ENCODE results near the gene MRPL43. TPM values are rescaled to one million over a fixed set of nuclear protein-coding genes. Genes with fewer than 3 reads are reported as not detected.

The MRPL43 gene
- total and polyA plus RNA-seq, 10 of the 15 experiments (the other 5 are each of a cell fraction or from before 2014, with no cell fraction given): 16.6 to 108 (median 65.1) TPM

DNA sequence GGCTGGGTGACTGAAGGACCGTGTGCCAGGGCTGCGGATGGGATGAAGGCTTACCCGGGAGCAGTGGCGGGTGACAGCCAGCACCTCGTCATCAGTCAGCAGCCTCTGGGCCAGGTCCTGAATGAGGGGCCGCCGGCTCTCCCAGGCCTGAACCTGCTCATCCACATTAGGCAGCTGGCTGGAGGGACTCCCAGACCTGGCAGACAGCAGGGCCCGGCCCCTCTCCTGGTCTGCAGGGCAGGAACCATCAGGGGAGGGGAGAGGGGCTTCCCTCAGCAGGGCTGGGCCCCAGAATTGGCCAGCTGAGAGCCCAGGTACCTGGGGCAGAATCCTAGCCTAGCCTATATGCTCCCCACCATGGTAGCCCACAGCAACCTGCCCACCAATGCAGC is 28.3 kb upstream of the MRPL43 start:
- ATAC-seq: no peak
- peaks cover 10% of the 10 kb centered on the region in 2 experiments for H3K27me3 ChIP-seq (replicated peaks in 1 of 2; ENCODE audit: control insufficient read depth in 2 of 2, insufficient read depth in 2 of 2, low read length in 1 of 2)
- no TSS peak for BruUV-seq (replicated peaks)
- no peak for DNase-seq (ENCODE audit: low read depth, low spot score)
- no peak overlapping the region for H3K27ac ChIP-seq (ENCODE audit: control insufficient read depth, insufficient read depth)
- peaks cover 11% of the 10 kb centered on the region for H3K4me1 ChIP-seq (ENCODE audit: control insufficient read depth, insufficient read depth, low read length)
- 59% methylated on average over 8 of the region's 8 CpGs for WGBS (ENCODE audit: insufficient coverage, insufficient replicate concordance, low lambda C conversion rate, missing lambda C conversion rate)
- intact Hi-C loops (cut with micrococcal nuclease; ENCODE audit: unreplicated experiment): no loop called here
- RAD21 ChIA-PET (ENCODE audit: unreplicated experiment): interaction anchor here (0.9 to 3.2 kb wide), 7 partner anchors 15 to 127 kb away, joined by 3 to 26 read pairs (median 4); partner anchors contain the start of genes LZTS2, PDZD7 and SFXN3
- H3K4me3 ChIP-seq: no peak overlapping the region
- no peak overlapping the region for H3K4me2 ChIP-seq (ENCODE audit: control insufficient read depth, insufficient read depth)
- in situ Hi-C loops (cut with MboI): no loop called here
- CTCF ChIA-PET: interaction anchor here (1.0 to 6.8 kb wide), 14 partner anchors 9 to 790 kb away, joined by 3 to 91 read pairs (median 12); partner anchors contain the start of genes LZTS2, MRPL43, PDZD7 and SFXN3
- no peak for FAIRE-seq
- no peak overlapping the region for H3K9ac ChIP-seq (ENCODE audit: control insufficient read depth, insufficient read depth, low read length)
- POLR2A ChIA-PET: interaction anchor here (0.6 to 1.9 kb wide), 3 partner anchors 15 to 1282 kb away, joined by 3 to 11 read pairs (median 4); partner anchors contain the start of genes PDZD7 and SFXN3
- H3K9me3 ChIP-seq (replicated peaks; ENCODE audit: control insufficient read depth, insufficient read depth, low read length): no peaks in the 10 kb centered on the region
- no peak overlapping the region for H2AFZ ChIP-seq (ENCODE audit: control insufficient read depth, low read depth, low read length)
- no peaks in the 10 kb centered on the region for H4K20me1 ChIP-seq (ENCODE audit: control insufficient read depth, insufficient read depth)
- no peaks in the 10 kb centered on the region for H3K79me2 ChIP-seq (ENCODE audit: control insufficient read depth, insufficient read depth, low read length)
- no peaks in the 10 kb centered on the region for H3K36me3 ChIP-seq (ENCODE audit: control insufficient read depth in 2 of 2, insufficient read depth in 2 of 2, low read length in 1 of 2)
- SMC1A ChIA-PET (ENCODE audit: uncharacterized antibody, unreplicated experiment): interaction anchor here (0.6 to 2.4 kb wide), 4 partner anchors 17 to 127 kb away, joined by 3 to 9 read pairs (median 4); no protein-coding TSS in a partner anchor
- TF ChIP-seq, protein P1, sequence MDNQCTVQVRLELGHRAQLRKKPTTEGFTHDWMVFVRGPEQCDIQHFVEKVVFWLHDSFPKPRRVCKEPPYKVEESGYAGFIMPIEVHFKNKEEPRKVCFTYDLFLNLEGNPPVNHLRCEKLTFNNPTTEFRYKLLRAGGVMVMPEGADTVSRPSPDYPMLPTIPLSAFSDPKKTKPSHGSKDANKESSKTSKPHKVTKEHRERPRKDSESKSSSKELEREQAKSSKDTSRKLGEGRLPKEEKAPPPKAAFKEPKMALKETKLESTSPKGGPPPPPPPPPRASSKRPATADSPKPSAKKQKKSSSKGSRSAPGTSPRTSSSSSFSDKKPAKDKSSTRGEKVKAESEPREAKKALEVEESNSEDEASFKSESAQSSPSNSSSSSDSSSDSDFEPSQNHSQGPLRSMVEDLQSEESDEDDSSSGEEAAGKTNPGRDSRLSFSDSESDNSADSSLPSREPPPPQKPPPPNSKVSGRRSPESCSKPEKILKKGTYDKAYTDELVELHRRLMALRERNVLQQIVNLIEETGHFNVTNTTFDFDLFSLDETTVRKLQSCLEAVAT (IDR thresholded peaks at IDR 0.05): no peak
- TF ChIP-seq, protein P2, sequence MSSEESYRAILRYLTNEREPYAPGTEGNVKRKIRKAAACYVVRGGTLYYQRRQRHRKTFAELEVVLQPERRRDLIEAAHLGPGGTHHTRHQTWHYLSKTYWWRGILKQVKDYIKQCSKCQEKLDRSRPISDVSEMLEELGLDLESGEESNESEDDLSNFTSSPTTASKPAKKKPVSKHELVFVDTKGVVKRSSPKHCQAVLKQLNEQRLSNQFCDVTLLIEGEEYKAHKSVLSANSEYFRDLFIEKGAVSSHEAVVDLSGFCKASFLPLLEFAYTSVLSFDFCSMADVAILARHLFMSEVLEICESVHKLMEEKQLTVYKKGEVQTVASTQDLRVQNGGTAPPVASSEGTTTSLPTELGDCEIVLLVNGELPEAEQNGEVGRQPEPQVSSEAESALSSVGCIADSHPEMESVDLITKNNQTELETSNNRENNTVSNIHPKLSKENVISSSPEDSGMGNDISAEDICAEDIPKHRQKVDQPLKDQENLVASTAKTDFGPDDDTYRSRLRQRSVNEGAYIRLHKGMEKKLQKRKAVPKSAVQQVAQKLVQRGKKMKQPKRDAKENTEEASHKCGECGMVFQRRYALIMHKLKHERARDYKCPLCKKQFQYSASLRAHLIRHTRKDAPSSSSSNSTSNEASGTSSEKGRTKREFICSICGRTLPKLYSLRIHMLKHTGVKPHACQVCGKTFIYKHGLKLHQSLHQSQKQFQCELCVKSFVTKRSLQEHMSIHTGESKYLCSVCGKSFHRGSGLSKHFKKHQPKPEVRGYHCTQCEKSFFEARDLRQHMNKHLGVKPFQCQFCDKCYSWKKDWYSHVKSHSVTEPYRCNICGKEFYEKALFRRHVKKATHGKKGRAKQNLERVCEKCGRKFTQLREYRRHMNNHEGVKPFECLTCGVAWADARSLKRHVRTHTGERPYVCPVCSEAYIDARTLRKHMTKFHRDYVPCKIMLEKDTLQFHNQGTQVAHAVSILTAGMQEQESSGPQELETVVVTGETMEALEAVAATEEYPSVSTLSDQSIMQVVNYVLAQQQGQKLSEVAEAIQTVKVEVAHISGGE (CRISPR knock-in tag; IDR thresholded peaks at IDR 0.05): no peak
- TF ChIP-seq, protein P3, sequence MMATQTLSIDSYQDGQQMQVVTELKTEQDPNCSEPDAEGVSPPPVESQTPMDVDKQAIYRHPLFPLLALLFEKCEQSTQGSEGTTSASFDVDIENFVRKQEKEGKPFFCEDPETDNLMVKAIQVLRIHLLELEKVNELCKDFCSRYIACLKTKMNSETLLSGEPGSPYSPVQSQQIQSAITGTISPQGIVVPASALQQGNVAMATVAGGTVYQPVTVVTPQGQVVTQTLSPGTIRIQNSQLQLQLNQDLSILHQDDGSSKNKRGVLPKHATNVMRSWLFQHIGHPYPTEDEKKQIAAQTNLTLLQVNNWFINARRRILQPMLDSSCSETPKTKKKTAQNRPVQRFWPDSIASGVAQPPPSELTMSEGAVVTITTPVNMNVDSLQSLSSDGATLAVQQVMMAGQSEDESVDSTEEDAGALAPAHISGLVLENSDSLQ (IDR thresholded peaks at IDR 0.05): no peak
- TF ChIP-seq, protein P4, sequence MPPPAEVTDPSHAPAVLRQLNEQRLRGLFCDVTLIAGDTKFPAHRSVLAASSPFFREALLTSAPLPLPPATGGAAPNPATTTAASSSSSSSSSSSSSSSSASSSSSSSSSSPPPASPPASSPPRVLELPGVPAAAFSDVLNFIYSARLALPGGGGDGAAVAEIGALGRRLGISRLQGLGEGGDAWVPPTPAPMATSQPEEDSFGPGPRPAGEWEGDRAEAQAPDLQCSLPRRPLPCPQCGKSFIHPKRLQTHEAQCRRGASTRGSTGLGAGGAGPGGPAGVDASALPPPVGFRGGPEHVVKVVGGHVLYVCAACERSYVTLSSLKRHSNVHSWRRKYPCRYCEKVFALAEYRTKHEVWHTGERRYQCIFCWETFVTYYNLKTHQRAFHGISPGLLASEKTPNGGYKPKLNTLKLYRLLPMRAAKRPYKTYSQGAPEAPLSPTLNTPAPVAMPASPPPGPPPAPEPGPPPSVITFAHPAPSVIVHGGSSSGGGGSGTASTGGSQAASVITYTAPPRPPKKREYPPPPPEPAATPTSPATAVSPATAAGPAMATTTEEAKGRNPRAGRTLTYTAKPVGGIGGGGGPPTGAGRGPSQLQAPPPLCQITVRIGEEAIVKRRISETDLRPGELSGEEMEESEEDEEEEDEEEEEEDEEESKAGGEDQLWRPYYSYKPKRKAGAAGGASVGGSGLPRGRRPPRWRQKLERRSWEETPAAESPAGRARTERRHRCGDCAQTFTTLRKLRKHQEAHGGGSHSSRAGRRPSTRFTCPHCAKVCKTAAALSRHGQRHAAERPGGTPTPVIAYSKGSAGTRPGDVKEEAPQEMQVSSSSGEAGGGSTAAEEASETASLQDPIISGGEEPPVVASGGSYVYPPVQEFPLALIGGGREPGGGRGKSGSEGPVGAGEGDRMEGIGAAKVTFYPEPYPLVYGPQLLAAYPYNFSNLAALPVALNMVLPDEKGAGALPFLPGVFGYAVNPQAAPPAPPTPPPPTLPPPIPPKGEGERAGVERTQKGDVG (CRISPR knock-in tag; IDR thresholded peaks at IDR 0.05): no peak
- no peak for TF ChIP-seq GABPA (IDR thresholded peaks at IDR 0.05; ENCODE audit: low read depth)
- TF ChIP-seq HCFC1 (IDR thresholded peaks at IDR 0.05; ENCODE audit: low read length): no peak
- no peak for TF ChIP-seq TAF1 (IDR thresholded peaks at IDR 0.05; ENCODE audit: borderline replicate concordance, low read depth, low read length)
- TF ChIP-seq KAT2A (conservative IDR thresholded peaks at IDR 0.05; ENCODE audit: control insufficient read depth, low read depth, low read length): no peak
- no peak for TF ChIP-seq SIN3A (IDR thresholded peaks at IDR 0.05; ENCODE audit: low read depth, low read length)
- TF ChIP-seq, protein P5, sequence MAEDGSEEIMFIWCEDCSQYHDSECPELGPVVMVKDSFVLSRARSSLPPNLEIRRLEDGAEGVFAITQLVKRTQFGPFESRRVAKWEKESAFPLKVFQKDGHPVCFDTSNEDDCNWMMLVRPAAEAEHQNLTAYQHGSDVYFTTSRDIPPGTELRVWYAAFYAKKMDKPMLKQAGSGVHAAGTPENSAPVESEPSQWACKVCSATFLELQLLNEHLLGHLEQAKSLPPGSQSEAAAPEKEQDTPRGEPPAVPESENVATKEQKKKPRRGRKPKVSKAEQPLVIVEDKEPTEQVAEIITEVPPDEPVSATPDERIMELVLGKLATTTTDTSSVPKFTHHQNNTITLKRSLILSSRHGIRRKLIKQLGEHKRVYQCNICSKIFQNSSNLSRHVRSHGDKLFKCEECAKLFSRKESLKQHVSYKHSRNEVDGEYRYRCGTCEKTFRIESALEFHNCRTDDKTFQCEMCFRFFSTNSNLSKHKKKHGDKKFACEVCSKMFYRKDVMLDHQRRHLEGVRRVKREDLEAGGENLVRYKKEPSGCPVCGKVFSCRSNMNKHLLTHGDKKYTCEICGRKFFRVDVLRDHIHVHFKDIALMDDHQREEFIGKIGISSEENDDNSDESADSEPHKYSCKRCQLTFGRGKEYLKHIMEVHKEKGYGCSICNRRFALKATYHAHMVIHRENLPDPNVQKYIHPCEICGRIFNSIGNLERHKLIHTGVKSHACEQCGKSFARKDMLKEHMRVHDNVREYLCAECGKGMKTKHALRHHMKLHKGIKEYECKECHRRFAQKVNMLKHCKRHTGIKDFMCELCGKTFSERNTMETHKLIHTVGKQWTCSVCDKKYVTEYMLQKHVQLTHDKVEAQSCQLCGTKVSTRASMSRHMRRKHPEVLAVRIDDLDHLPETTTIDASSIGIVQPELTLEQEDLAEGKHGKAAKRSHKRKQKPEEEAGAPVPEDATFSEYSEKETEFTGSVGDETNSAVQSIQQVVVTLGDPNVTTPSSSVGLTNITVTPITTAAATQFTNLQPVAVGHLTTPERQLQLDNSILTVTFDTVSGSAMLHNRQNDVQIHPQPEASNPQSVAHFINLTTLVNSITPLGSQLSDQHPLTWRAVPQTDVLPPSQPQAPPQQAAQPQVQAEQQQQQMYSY (CRISPR knock-in tag; IDR thresholded peaks at IDR 0.05): no peak

All from GM12878 (cell line).